Fibroblast of pulmonary artery (primary cell): ENCODE data around the gene FRS3.
A peak's percentile ranks its signal among the peaks of the same experiment; 100 is the strongest.

Experiments used
- DNase-seq: peaks from one replicate; pipeline ENCODE4 v3.0.0-alpha.2; 2010; ENCODE audit warnings: low read depth
- H3K4me3 ChIP-seq: replicated peaks from 2 replicates; pipeline ENCODE4 v1.5.1; 2011; ENCODE audit warnings: low read depth, mild to moderate bottlenecking, control low read depth, low read length, moderate library complexity
- CTCF ChIP-seq: IDR thresholded peaks from 2 replicates; pipeline ENCODE4 v1.5.1; 2011; ENCODE audit warnings: mild to moderate bottlenecking, control low read depth, low read length, inconsistent platforms; ENCODE audit errors: missing control alignments

The FRS3 gene

GRCh38 chr6:41740366-41741162 is 39.1 kb downstream of the FRS3 start:
- no peak overlapping the region for H3K4me3 ChIP-seq
- TF ChIP-seq CTCF, result no peak
- DNase-seq, result no peak

DNA sequence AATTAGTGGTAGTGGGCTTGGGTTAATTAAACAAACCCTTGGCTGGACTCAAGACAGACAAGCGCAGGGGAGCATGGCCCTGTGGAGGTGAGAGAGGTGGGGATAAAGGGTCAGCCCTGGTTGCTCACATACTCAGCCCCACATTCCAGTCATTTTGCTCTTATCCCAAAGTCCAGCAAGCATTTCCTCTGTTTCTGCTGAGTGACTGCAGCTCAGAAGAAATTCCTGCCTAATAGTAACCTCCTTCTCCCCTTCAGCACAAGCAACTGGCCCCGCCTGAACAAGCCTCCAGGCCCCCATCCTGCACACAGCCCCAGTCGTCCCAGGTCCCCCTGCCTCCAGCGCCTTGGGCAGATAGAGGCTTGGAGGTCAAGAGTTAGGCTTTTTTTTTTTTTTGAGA is 40.7 kb downstream of the FRS3 start:
- DNase-seq, result peak; percentile 59
- TF ChIP-seq CTCF, result no peak
- H3K4me3 ChIP-seq, result no peak overlapping the region

DNA sequence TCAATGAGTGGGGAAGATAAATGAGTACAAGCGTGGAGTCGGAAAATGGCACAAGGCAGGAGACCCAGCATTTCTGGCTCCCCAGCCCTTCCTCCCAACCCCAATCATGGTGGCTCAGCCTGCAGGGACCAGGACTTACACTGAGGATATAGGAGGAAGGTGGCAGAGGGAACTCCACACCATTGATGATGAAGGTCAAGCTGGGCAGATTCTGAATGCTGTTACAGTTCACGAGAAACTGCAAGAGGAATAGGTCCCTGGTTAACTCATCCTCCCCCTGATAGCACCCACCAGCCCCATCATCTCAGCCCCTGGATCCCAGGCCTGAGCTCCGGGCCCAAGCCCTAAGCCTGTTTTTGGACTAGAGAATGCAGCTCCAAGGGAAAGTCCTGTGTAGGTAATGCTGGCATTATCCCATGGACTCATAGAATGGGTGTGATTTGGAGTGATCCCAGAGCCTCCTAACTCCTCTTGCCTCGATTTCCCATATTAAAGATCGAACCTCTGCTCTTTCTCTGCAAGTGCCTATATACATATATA is 42.0 kb downstream of the FRS3 start:
- no peak for TF ChIP-seq CTCF
- H3K4me3 ChIP-seq, result no peak overlapping the region
- no peak for DNase-seq

- DNase-seq, result no peak
- no peak for TF ChIP-seq CTCF
- no peak overlapping the region for H3K4me3 ChIP-seq
These were observed 42.7 kb downstream of the FRS3 start for GRCh38 chr6:41736800-41737555.

GRCh38 chr6:41736186-41736733 is 43.4 kb downstream of the FRS3 start:
- H3K4me3 ChIP-seq, result no peak overlapping the region
- no peak for TF ChIP-seq CTCF
- DNase-seq, result no peak

DNA sequence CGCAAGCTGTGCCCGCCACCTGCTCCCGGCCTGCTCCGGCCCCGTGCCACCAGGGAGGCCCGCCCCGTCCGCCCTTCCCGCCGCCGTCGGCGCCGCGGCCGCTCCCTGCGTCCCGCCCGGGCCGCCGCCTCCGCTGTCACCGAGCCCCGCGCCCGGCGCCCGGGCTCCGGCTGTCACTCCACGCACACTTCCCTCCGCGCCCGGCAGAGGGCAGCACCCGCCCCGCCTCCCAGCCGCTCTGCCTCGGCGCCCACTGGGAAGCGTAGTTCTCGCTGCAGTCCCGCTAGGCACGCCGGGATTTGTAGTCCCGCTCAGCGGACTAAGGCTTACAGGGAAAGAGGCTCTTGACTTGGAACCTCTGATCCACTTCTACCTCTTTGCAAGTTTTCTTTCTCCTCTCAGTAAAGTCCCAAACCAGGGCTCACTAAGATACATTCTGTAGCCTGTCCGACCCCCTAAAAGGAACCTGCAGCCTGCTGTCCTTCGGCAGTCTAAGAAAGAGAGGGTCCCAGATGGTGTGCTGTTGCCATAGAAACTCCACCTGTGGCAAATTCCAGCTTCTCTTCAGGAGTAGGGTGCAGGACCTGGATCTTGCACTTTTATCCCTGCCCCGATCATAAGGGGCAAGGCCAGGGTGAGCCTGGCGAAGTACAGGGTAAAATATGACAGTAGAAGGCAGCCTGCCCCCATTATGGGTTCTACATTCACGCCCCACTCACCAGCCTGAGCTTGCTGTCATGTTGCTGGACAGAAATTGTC is 44.1 kb downstream of the FRS3 start, which contains the start of gene TFEB:
TFEB (minus strand) TSS at position 182 of the 759 bp plus-strand sequence. CDS start 44,395 bp downstream, outside the sequence.
- peak; percentile 92 for DNase-seq
- peak; percentile 54 for TF ChIP-seq CTCF

More for the DNA sequence above, 44.1 kb downstream of the FRS3 start, which contains the start of gene TFEB:
- H3K4me3 ChIP-seq, result peak within 1 kb of the TSS; percentile 66
